Esophagus muscularis mucosa (tissue), 4 donors: ENCODE measurements around the gene HAUS1. TPM values are rescaled to one million over a fixed set of nuclear protein-coding genes. Genes with fewer than 3 reads are reported as not detected.

Source experiments
- DNase-seq: peaks from one replicate; pipeline ENCODE4 v3.0.0-alpha.2; 2017; ENCODE audit errors: extremely low spot score
- H3K27ac ChIP-seq, 4 donors: fragments of 200-600 bp; sonication (generic); replicated peaks in 1 of 4; 1 replicate in 3 of 4; 2 replicates in 1 of 4; pipeline ENCODE4 v1.5.1; 2016 to 2019; ENCODE audit warnings: mild to moderate bottlenecking in 1 of 4
- H3K27me3 ChIP-seq, 4 donors: fragments of 200-600 bp; sonication (generic); one replicate each; pipeline versions ENCODE4 v1.5.1 to v1.6.0; 2016 to 2019
- H3K36me3 ChIP-seq, 4 donors: fragments of 200-600 bp; sonication (generic); one replicate each; pipeline ENCODE4 v1.5.1; 2016 to 2019
- H3K4me1 ChIP-seq, 4 donors: fragments of 200-600 bp; sonication (generic); one replicate each; pipeline ENCODE4 v1.5.1; 2016 to 2019
- H3K4me3 ChIP-seq, 4 donors: fragments of 200-600 bp; sonication (generic); 1 replicate in 2 of 4; 2 replicates in 2 of 4; pipeline ENCODE4 v1.5.1; 2016 to 2019; ENCODE audit warnings: mild to moderate bottlenecking in 4 of 4, moderate library complexity in 1 of 4
- H3K9me3 ChIP-seq, 4 donors: fragments of 200-600 bp; sonication (generic); 1 replicate in 3 of 4; 2 replicates in 1 of 4; pipeline ENCODE4 v1.5.1; 2016 to 2019
- EP300 ChIP-seq: sonication (generic); formaldehyde crosslinking; IDR thresholded peaks from one replicate; pipeline ENCODE4 v1.6.1; 2017; ENCODE audit warnings: antibody characterized with exemption
- POLR2A ChIP-seq: fragments of 450-650 bp; IDR thresholded peaks from one replicate; pipeline ENCODE4 v1.6.1; 2017; ENCODE audit warnings: antibody characterized with exemption, moderate library complexity, mild to moderate bottlenecking, low read depth
- POLR2AphosphoS5 ChIP-seq, 2 donors: sonication (generic); formaldehyde crosslinking; IDR thresholded peaks; one replicate each; pipeline ENCODE4 v1.6.1; 2017; ENCODE audit warnings: antibody characterized with exemption in 2 of 2
- WGBS: methylation state at CpG from one replicate; pipeline ENCODE4 v1.1.5; 2018; 5-methylcytosine and 5-hydroxymethylcytosine counted together
- intact Hi-C: fragments of 100-400 bp; cut with DNase I; formaldehyde crosslinking; loops from one replicate; pipeline ENCODE4 v1.15.1; 2023
- total RNA-seq, 4 donors: library from RNA; depleted of rRNA; stranded (reverse); fragments of >200 nt; gene quantifications; one replicate each; pipeline versions ENCODE4 v1.1.0 to v1.2.1, GENCODE V29; 2016
- TF ChIP-seq, protein P1 (sequence below), 3 experiments: fragments of 200-600 bp in 2 of 3; fragments of 450-650 bp in 1 of 3; sonication (generic) in 2 of 3; IDR thresholded peaks; one replicate each; pipeline ENCODE4 v1.5.1; 2017 to 2019; ENCODE audit warnings: antibody characterized with exemption in 3 of 3, mild to moderate bottlenecking in 2 of 3, moderate library complexity in 1 of 3

HAUS1 gene
- total RNA-seq, 4 donors from 2014 or later = 31.9 to 48.3 (median 34.8) TPM

DNA sequence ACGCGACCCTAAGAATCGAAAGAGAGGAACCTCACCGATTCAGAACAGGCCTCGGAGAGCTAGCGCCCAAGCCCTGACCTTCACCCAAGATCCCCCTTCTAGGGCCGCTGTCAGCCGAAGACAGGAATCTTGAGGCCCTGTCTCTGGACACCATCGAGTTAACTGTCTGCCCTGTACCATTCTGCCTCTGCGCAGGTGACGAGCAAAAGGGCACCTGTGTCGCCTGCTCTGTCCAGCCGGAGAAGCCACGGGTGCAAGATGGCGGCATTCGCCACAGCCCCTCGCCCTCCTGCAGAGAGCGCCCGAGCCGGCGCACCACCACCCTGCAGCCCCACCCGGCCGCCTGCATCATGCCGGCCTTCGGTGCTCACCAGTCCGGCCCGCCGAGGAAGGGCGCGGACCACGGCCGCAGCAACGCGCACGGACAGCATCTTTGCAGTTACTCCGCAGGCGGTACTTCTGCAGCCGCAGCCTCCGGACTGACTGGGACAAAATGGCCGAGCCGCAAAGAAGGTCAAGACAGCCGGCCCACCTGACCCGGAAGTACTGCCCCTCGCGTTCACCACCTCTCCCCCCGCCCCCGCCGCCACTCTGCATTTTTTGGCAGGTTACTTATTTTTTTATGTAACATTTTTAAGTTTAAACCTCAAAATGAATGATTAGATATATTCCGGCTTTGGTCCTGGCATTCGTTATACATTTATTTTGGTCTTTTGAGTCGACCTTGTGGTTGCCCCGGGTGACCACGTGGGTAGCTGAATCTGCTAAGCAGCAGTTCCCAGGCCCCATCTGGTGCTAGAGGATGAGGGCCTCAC, 6.2 kb upstream of the HAUS1 start, which contains the start of gene ATP5F1A:
ATP5F1A (minus strand) TSS at position 496 of the 815 bp plus-strand sequence; CDS start at position 431, 65 bp downstream.
- TF ChIP-seq POLR2AphosphoS5 (IDR thresholded peaks at IDR 0.05) = peak; percentile 89 to 95
- TF ChIP-seq EP300 = no peak
- TF ChIP-seq POLR2A = peak; percentile 76
- TF ChIP-seq, protein P1, sequence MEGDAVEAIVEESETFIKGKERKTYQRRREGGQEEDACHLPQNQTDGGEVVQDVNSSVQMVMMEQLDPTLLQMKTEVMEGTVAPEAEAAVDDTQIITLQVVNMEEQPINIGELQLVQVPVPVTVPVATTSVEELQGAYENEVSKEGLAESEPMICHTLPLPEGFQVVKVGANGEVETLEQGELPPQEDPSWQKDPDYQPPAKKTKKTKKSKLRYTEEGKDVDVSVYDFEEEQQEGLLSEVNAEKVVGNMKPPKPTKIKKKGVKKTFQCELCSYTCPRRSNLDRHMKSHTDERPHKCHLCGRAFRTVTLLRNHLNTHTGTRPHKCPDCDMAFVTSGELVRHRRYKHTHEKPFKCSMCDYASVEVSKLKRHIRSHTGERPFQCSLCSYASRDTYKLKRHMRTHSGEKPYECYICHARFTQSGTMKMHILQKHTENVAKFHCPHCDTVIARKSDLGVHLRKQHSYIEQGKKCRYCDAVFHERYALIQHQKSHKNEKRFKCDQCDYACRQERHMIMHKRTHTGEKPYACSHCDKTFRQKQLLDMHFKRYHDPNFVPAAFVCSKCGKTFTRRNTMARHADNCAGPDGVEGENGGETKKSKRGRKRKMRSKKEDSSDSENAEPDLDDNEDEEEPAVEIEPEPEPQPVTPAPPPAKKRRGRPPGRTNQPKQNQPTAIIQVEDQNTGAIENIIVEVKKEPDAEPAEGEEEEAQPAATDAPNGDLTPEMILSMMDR (IDR thresholded peaks at IDR 0.05) = peak in 1 of 3 experiments; percentile 5
- peak within 1 kb of the TSS; percentile 85 to 98 (median 91) for H3K27ac ChIP-seq
- peak within 1 kb of the TSS; percentile 77 to 97 (median 82) for H3K4me3 ChIP-seq
- peaks cover 36 to 51% (median 48%) of the 10 kb centered on the region in 4 donors for H3K4me1 ChIP-seq
- intact Hi-C loops = no loop called here
- peak; percentile 99 for DNase-seq
- H3K27me3 ChIP-seq = no peaks in the 10 kb centered on the region
- H3K36me3 ChIP-seq = peaks cover 5 to 20% (median 18%) of the 10 kb centered on the region in 4 donors
- no peaks in the 10 kb centered on the region for H3K9me3 ChIP-seq
- WGBS = under 1% methylated on average over 30 of the region's 53 CpGs

DNA sequence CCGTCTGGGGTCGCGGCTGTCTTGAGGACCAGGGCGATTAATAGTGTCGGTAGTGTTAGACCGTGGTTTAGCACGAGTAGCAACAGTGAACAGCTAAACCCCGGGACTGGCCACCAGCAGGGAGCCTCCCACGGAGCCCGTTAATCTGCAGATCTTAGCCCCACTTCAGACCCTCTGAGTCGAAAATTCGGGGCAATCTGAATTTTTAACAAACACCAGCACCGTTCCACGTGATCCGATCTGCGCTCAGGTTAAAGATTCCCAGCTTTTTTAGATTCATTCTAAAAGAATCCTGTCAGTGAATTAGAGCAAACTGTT, 5.6 kb upstream of the HAUS1 start:
- DNase-seq = no peak
- Histone ChIP-seq H3K4me3 (peak overlapping the region; percentile 77 to 97 (median 82)), H3K4me1 (peaks cover 30 to 46% (median 44%) of the 10 kb centered on the region in 4 donors), H3K27me3 (no peaks in the 10 kb centered on the region), H3K27ac (peak overlapping the region; percentile 85 to 98 (median 91)), H3K36me3 (peaks cover 5 to 14% (median 12%) of the 10 kb centered on the region in 4 donors), H3K9me3 (no peaks in the 10 kb centered on the region)
- intact Hi-C loops = no loop called here
- WGBS = 18% methylated on average over 14 of the region's 16 CpGs
- TF ChIP-seq POLR2A = no peak
- no peak for TF ChIP-seq POLR2AphosphoS5 (IDR thresholded peaks at IDR 0.05)
- TF ChIP-seq, protein P1 (IDR thresholded peaks at IDR 0.05) = no peak
- no peak for TF ChIP-seq EP300

DNA sequence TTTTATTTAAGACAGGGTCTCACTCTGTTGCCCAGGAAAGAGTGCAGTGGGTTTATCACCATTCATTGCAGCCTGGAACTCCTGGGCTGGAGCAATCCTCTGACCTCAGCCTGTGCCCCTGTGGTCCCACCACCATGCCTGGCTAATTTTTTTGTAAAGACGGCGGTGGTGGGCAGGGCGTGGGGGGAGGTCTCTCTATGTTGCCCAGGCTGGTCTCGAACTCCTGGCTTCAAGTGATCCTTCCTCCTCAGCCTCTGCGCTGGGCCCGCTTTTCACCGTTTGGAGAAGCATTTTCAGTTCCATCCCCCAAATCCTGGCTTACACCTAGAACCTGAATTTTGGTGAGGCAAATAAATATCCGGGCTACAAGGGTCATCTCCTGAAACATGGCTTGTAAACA, 4.7 kb upstream of the HAUS1 start:
- peaks cover 1 to 5% (median 3%) of the 10 kb centered on the region in 4 donors for H3K36me3 ChIP-seq
- H3K4me3 ChIP-seq = no peak overlapping the region
- H3K27ac ChIP-seq = no peak overlapping the region
- TF ChIP-seq EP300 (no peak), POLR2AphosphoS5 (IDR thresholded peaks at IDR 0.05) (no peak), POLR2A (no peak)
- TF ChIP-seq, protein P1 (IDR thresholded peaks at IDR 0.05) = no peak
- peaks cover 28 to 43% (median 41%) of the 10 kb centered on the region in 4 donors for H3K4me1 ChIP-seq
- 96% methylated on average over 8 of the region's 8 CpGs for WGBS
- DNase-seq = no peak
- no peaks in the 10 kb centered on the region for H3K27me3 ChIP-seq
- no peaks in the 10 kb centered on the region for H3K9me3 ChIP-seq
- intact Hi-C loops = no loop called here

DNA sequence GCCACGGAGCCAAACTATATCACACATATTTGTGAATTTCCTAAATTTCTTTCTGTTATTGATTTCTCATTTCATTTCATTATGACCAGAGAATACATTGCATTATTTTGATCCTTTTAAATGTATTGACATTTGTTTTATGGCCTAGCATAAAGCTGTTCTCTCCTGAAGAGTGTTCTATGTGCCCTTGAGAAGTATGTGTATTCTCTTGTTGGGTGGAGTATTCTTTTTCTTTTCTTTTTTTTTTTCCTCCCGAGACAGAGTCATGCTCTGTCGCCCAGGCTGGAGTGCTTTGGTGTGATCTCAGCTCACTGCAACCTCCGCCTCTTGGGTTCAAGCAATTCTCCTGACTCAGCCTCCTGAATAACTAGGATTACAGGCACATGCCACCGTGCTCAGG, 5.2 kb downstream of the HAUS1 start:
- no peak overlapping the region for H3K27ac ChIP-seq
- peaks cover 0 to 14% (median 12%) of the 10 kb centered on the region in 4 donors for H3K4me1 ChIP-seq
- H3K36me3 ChIP-seq = peaks cover 0 to 54% (median 16%) of the 10 kb centered on the region in 4 donors
- no peaks in the 10 kb centered on the region for H3K9me3 ChIP-seq
- H3K27me3 ChIP-seq = no peaks in the 10 kb centered on the region
- no peak overlapping the region for H3K4me3 ChIP-seq
- DNase-seq = no peak
- intact Hi-C loops = no loop called here
- no peak for TF ChIP-seq POLR2AphosphoS5 (IDR thresholded peaks at IDR 0.05)
- TF ChIP-seq, protein P1 (IDR thresholded peaks at IDR 0.05) = no peak
- no peak for TF ChIP-seq EP300
- TF ChIP-seq POLR2A = no peak
- 95% methylated on average over 5 of the region's 5 CpGs for WGBS
